Body of pancreas (tissue), 4 donors: ENCODE results near the gene CNTNAP2.

Experiments
- CTCF ChIP-seq, 7 experiments: fragments of 450-650 bp in 4 of 7; fragments of 200-600 bp in 3 of 7; sonication (generic) in 3 of 7; IDR thresholded peaks; one replicate each; pipeline ENCODE4 v1.5.1; 2016 to 2019; ENCODE audit warnings: antibody characterized with exemption in 7 of 7
- POLR2A ChIP-seq, 3 donors: fragments of 450-650 bp; IDR thresholded peaks; one replicate each; pipeline ENCODE4 v1.6.1; 2016; ENCODE audit warnings: antibody characterized with exemption in 3 of 3, mild to moderate bottlenecking in 2 of 3

GRCh38 chr7:147978201-147978600 is 1861.6 kb downstream of the CNTNAP2 start:
- TF ChIP-seq CTCF (IDR thresholded peaks at IDR 0.05) (no peak), POLR2A (IDR thresholded peaks at IDR 0.05) (no peak)
